Measurements from ENCODE around the gene IL16.
"Not testable (repeated sequence)": the region's sequence is repeated elsewhere in the genome, so short reads cannot be mapped to it uniquely, and the experiment has no call there.

IL16 gene

DNA sequence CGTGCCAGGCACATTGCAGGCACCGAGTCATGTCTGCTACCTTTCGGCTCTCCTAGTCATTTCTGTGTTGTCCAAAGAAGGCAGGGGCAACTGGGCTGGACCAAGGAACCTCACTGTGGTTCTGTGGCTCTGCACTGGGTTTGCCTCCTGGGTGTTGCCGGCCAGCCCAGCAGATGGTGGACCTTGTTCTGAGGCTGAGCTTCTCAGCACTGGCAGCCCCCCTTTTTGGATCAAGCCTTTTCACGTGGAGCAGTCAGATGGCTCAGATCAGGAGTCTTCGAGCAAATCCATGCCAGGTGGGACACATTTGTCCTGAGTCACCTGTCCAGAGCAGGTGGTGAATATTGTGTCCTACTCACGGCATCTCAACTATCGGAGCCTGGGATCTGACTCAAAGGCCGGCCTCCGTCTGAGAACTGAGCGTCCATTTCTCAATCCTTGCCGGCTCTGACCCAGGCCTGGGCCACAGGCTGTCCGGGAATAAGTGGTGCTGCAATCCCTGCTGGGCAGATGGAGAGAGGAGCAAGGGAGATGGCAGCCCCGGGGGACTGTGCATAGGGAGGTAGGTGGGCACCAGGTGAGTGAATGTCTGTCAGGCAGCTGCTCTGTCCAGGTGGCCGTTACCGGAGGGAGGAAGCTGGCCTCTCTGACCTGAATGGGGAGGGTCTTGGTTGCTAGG lies at the start of gene IL16:
Gene IL16 (plus strand): TSS at position 304 of the 679 bp plus-strand sequence. CDS start 28,521 bp downstream, outside the sequence.
- no peak for TF ChIP-seq ZNF274 (IDR thresholded peaks at IDR 0.05; ENCODE audit: low read depth, low read length)
- H3K4me3 ChIP-seq (ENCODE audit: low read length) = no peak within 1 kb of the TSS

DNA sequence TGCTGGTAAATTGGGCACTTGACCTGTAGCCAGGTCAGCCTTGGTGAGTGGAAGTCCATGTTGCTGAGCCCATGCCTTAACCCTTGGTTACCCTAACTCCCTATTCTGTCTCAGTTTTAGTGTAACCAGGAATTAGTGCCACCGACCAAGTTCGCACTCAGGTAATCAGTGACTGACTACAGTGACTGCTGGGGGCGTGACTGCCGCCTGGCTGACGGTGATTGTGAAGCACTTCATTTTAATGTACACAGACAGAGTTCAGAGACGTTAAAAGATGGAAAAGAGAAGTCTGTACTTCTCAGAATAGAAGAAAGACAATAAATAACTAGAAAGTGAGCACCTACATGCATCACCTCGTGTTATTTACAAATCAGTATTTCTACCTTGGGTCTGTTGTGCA lies 45.3 kb upstream of the IL16 start:
- no peak for TF ChIP-seq ZNF274 (IDR thresholded peaks at IDR 0.05; ENCODE audit: low read depth, low read length)

DNA sequence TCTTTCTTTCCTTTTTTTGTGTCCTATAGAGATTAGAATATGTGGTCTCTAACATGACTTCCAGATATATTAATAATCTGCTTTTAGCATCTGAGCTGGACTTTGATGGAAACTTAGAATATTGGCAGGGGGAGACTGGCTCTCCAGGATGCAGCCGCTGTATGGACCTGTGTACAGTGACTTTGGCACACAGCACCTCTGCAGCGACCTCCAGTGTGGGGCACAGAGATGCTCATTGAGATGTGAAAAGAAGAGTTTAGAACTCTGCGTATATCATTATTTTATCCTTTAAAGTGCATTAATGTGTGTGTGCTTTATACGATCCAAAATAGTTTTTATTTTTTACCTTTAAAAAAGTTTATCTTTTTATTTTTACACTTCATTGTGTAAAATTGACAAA lies 44.3 kb upstream of the IL16 start:
- no peak for TF ChIP-seq ZNF274 (IDR thresholded peaks at IDR 0.05; ENCODE audit: low read depth, low read length)
- no peak overlapping the region for H3K4me3 ChIP-seq (ENCODE audit: low read length)

More for the DNA sequence above, 45.3 kb upstream of the IL16 start:
- no peak overlapping the region for H3K4me3 ChIP-seq (ENCODE audit: low read length)

DNA sequence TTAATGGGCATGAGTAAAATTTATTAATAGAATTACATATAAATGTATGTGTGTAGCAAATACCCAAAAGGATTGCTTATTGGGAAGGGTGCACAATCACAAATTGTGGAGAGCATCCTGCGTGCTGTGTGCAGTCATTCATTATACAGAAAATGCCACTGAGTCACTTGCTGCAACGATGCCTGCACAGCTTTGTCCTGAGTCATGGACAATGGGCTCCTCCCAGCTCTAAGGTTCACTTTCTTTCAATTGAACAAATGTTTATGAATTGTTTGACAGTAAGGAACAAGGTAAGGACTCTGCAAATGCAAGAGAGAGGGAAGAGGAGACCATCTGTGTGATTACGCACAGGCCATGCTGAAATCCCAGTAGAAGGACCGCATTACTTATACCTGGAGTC lies 43.9 kb upstream of the IL16 start:
- no peak overlapping the region for H3K4me3 ChIP-seq (ENCODE audit: low read length)
- TF ChIP-seq ZNF274 (IDR thresholded peaks at IDR 0.05; ENCODE audit: low read depth, low read length) = no peak

DNA sequence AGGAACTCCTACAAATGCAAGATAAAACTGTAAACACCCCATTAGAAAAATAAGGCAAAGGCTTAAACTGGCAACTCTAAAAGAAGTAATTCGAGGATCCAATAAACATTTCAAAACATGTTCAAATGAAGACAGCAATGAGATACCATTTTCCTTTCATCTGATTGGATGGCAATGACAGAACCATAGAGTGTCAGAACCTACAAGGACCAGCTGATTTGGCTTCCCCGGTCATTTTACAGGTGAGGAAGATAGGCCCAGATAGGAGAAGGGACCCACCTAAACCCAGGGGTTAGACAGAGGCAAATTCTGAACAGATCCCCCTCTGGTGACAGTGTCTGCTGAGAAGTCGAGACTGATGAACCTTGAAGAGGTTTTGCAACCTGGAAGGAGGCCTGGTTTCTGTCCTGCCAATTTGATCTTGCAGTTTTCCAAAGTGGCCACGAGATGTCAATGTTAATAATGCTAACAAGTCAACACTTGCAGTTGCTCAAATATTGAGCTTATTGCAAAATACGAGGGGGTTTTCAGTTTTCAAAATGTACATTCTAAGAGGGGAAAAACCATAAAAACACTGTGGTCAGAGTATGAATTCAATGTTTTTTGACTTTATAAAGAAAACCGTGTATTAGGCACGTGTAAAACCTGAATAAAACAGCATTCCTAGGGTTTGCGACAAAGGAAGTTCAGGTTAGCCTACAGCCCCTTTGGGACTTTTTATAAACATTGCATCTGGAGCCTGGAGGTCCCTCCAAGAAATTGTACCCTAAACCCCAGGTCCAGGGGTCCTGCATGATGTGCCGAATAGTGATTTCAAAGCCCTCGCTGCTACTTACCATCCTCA lies 41.1 kb upstream of the IL16 start:
- no peak for TF ChIP-seq ZNF274 (IDR thresholded peaks at IDR 0.05; ENCODE audit: low read depth, low read length)

DNA sequence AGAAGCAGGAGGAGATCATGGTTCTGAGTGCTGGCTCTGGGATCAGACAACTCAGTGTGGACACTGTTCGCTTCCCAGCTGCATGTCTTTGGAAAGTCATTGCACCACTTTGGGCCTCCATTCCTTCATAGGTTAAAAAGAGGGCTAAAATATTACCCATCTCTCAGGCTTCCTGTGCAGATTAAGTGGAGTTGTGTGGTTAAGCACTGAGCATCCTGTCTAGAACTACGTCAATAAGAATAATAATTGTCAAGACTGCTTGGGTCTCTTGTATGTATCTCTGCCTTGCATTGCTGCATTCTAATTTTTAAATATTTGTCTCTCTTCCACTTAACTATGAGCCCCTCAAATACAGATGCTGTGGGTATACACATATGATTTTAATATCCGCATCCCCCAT lies 40.4 kb upstream of the IL16 start:
- TF ChIP-seq ZNF274 (IDR thresholded peaks at IDR 0.05; ENCODE audit: low read depth, low read length) = no peak

More for the DNA sequence above, 41.1 kb upstream of the IL16 start:
- H3K4me3 ChIP-seq (ENCODE audit: low read length) = no peak overlapping the region

DNA sequence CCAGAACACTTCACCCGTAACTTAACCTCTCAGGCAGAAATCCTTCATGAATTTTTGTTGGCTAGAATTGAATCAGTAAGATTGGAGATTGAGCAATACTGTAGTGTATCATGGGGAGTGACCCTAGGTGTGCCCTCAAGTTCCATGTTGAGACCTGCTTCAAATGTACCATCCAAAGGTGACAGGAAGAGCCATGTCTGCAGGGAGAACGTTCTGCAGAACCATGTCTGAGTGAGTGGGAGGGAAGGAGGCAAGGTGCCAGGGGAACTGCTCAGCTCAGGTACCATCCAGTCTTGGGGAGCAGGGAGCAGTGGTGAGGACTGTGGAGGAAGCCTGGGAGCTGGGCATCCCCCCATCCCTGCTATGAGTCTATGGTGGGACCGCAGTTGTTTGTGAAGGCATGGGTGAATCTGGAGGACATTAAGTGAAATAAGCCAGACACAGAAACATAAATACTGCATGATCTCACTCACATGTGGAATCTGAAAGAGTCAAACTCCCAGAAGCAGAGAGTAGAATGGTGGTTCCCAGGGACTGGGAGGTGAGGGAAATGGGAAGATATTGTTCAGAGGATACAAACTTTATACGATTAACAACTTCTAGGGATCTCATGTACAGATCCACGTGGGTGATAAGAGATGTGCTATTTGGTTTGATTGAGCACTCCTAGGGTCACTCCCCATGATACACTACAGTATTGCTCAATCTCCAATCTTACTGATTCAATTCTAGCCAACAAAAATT lies 39.3 kb upstream of the IL16 start:
- no peak overlapping the region for H3K4me3 ChIP-seq (ENCODE audit: low read length)
- TF ChIP-seq ZNF274 (IDR thresholded peaks at IDR 0.05; ENCODE audit: low read depth, low read length) = no peak

More for the DNA sequence above, 40.4 kb upstream of the IL16 start:
- no peak overlapping the region for H3K4me3 ChIP-seq (ENCODE audit: low read length)

DNA sequence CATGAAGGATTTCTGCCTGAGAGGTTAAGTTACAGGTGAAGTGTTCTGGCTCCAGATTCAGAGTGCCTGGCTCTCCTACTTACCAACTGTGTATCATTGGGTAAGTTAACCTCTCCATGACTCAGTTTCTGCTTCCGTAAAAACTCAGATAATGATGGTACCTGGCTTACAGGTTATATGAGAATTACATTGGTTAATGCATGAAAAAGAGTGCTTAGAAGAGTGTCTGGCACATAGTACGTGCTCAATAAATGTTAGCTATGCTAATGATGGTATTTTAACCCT lies 38.8 kb upstream of the IL16 start:
- no peak for TF ChIP-seq ZNF274 (IDR thresholded peaks at IDR 0.05; ENCODE audit: low read depth, low read length)
- H3K4me3 ChIP-seq (ENCODE audit: low read length) = no peak overlapping the region

DNA sequence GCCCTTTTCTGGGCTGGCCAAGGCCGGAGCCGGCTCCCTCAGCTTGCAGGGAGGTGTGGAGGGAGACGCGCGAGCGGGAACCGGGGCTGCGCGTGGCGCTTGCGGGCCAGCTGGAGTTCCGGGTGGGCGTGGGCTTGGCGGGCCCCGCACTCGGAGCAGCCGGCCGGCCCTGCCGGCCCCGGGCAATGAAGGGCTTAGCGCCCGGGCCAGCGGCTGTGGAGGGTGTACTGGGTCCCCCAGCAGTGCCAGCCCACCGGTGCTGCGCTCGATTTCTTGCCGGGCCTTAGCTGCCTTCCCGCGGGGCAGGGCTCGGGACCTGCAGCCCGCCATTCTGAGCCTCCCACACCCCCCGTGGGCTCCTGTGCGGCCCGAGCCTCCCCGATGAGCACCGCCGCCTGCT lies 38.1 kb upstream of the IL16 start:
- not testable (repeated sequence) for H3K4me3 ChIP-seq (ENCODE audit: low read length)

DNA sequence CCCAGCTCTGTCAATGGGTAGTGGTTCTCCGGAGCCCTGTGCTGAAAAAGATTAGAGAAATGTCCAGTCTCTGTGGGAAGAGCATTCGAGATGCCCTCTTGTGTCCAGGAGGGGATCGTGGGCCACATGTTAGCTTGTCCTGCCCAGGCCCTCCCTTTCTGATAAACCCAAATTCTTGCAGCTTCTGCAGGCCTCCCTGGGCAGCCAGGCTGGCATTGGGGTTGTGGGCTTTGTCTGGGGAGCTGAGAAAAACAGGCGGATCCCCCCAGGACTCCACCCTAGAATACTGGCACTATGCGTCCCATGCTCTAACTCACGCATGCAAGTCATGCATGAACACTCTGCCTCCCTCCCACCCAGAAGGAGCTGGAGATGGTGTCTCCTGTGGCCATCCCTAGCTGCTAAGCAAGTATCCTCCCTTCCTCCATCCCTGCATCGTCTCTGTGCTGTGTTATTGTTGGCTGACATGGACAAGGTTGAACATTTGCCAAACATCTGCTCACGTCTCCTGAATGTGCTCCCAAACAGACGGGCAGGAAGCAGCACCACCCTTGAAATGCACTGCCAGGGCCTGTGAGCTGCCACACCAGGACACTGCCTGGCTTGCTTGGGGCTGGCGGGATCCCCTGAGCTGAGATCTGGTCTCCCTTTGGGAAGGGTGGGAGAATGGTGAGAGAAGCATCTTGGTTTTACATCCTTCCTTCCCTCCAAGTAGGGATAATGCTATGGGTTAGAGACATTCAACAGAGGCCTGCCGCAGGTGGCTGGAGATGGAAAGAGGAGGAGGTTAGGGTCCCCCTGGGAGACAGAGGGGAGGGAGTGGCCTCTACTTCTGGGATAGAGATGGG lies 36.1 kb upstream of the IL16 start:
- no peak overlapping the region for H3K4me3 ChIP-seq (ENCODE audit: low read length)
- TF ChIP-seq ZNF274 (IDR thresholded peaks at IDR 0.05; ENCODE audit: low read depth, low read length) = no peak

DNA sequence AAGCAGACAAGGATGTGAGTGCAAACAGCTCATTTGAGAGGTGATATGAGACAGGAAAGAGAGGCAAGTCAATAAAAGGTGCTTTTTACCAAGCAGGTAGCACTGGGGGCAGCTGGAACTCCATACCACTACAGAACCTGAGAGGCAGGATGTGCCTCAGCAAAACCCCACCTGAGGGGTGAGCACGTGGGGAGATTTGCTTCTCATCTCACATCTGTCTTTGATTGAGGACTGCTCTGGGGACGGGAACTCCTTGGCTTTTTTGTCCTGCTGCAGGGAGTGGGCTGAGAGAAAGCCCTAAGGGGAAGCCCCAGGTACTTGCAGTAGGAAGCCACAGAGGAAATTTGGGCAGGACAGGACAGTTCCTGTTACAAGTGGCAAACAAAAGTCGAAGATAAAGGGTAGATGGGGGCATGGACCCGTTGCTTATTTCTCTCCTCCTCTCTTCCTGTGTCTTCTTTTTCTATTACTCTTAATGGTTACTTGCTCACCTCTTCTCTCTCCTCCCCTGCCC lies 35.5 kb upstream of the IL16 start:
- H3K4me3 ChIP-seq (ENCODE audit: low read length) = no peak overlapping the region
- TF ChIP-seq ZNF274 (IDR thresholded peaks at IDR 0.05; ENCODE audit: low read depth, low read length) = no peak

DNA sequence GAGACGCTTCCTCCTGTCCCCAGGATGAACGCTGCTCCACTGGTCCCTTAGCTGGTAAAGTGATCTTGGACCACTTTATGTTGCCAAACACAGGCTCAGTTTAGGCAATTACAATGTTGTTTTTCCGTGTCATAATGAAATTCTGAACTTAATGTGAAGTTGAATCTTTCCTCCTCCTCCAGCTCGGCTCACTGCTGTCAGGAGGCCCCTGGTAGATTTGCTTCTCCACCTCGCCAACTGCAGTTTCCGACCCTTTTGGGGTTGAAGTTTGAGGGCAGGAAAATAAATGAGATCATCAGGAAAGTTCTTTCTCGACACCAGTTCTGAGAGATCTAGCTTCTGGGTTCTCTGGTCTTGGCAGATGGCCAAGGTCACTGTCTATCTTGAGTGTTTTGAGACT lies 34.8 kb upstream of the IL16 start:
- TF ChIP-seq ZNF274 (IDR thresholded peaks at IDR 0.05; ENCODE audit: low read depth, low read length) = no peak
- H3K4me3 ChIP-seq (ENCODE audit: low read length) = no peak overlapping the region

DNA sequence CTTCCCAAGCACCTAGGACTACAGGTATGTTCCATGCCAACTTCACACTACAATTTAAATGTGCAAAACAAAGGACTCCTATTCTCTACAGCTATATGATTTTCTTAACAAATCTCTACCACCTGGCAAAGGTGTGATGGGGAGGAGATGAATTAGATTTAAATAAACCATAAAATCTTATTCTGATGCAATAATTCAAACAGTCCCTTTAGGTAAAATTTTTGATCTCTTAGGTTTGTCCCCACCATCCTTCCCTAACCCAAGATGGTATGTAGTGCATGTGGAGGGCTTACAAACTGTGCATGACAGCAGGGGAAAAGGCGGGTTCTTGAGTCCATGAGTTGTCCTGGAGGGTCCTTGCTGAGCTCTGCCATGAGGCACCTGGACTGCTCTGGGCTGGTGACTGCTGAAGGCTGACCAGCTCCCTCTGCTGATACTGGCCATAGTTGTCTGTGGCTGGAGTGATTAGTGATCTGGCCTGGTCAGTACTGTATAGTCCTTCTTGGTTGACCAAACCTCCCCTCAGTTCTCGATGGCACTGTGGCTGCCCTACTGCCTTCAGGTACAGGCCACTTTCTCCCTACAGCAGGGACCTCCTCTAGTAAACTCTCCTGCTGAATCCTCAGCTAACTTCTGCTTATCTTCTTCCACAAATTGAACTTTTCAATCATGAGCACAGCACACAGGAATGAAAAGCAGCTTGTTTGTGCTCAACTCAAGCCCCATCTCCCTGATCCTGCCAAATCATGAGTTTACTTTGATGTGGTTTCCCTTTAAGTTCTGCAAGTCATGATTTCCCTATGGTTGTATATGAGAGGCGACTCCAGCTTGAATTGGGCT lies 32.5 kb upstream of the IL16 start:
- no peak for TF ChIP-seq ZNF274 (IDR thresholded peaks at IDR 0.05; ENCODE audit: low read depth, low read length)
- H3K4me3 ChIP-seq (ENCODE audit: low read length) = no peak overlapping the region
